Measurements from ENCODE around the gene NTHL1. TPM values are rescaled to one million over a fixed set of nuclear protein-coding genes. Genes with fewer than 3 reads are reported as not detected.
A peak's percentile ranks its signal among the peaks of the same experiment; 100 is the strongest.

NTHL1 gene
- total and polyA plus RNA-seq, 2 of the 13 experiments (the other 11 are each of a cell fraction or from before 2014, with no cell fraction given): 47.5 to 64.9 TPM

- TF ChIP-seq SMAD9 (CRISPR knock-in tag; IDR thresholded peaks at IDR 0.05): no peak
- TF ChIP-seq TAF15 (IDR thresholded peaks at IDR 0.05; ENCODE audit: low read depth, low read length, poor library complexity, severe bottlenecking): no peak
- TF ChIP-seq SP2 (CRISPR knock-in tag; IDR thresholded peaks at IDR 0.05): no peak
- TF ChIP-seq POGK (CRISPR knock-in tag; conservative IDR thresholded peaks at IDR 0.05): peak; percentile 49; the same call in 1 of the 2 replicates
- TF ChIP-seq CBFB (CRISPR knock-in tag; IDR thresholded peaks at IDR 0.05): no peak
- peak; percentile 64; the same call in 1 of the 2 replicates for TF ChIP-seq THAP8 (CRISPR knock-in tag; IDR thresholded peaks at IDR 0.05; ENCODE audit: borderline replicate concordance)
- no peak for TF ChIP-seq ZNF740 (CRISPR knock-in tag; IDR thresholded peaks at IDR 0.05)
- no peak for TF ChIP-seq ZBTB46 (CRISPR knock-in tag; IDR thresholded peaks at IDR 0.05; ENCODE audit: borderline replicate concordance)
- TF ChIP-seq ERF (CRISPR knock-in tag; IDR thresholded peaks at IDR 0.05): peak; percentile 79
- no peak for TF ChIP-seq PRDM10 (CRISPR knock-in tag; IDR thresholded peaks at IDR 0.05; ENCODE audit: low read depth)
- TF ChIP-seq ZBTB33 (CRISPR knock-in tag; IDR thresholded peaks at IDR 0.05): 0 out of 2 replicates have a peak, but pooled peaks have one; percentile 11
- TF ChIP-seq ARID3A (IDR thresholded peaks at IDR 0.05; ENCODE audit: low read depth, low read length): no peak
- no peak for TF ChIP-seq CBX5 (CRISPR knock-in tag; IDR thresholded peaks at IDR 0.05; ENCODE audit: borderline replicate concordance)
- TF ChIP-seq ZNF343 (CRISPR knock-in tag; IDR thresholded peaks at IDR 0.05): peak; percentile 91
- TF ChIP-seq ZNF749 (CRISPR knock-in tag; IDR thresholded peaks at IDR 0.05; ENCODE audit: borderline replicate concordance): peak; percentile 80
Measured at GRCh38 chr16:2039274-2040031, 8.2 kb downstream of the NTHL1 start (continued).
